HG03571 (cell line): ENCODE data around the gene NCOR2.
A peak's percentile ranks its signal among the peaks of the same experiment; 100 is the strongest.

Experiments
- ATAC-seq: cut with Tn5 transposase; IDR thresholded peaks from one replicate; pipeline ENCODE4 v1.9.1; 2021; ENCODE audit not compliant: unreplicated experiment

NCOR2 gene

DNA sequence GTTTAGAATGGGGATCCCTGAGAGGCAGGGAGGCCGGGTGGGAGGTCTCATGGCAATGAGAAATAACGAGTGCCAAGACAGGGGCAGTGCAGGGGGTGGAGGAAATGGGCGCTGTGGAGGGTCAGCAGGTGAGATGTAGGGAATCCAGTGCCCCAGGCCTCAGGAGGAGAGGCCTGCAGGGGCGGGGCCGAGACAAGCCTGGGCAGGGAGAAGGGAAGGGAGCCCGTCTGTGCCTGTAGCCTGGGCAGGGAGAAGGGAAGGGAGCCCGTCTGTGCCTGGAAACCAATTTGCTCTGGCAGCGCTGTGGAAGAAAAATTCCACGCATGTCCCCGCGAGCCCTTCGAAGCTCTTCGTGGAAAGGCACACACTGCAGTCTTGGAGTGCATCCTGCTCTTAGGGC lies 10.6 kb upstream of the NCOR2 start:
- no peak for ATAC-seq

DNA sequence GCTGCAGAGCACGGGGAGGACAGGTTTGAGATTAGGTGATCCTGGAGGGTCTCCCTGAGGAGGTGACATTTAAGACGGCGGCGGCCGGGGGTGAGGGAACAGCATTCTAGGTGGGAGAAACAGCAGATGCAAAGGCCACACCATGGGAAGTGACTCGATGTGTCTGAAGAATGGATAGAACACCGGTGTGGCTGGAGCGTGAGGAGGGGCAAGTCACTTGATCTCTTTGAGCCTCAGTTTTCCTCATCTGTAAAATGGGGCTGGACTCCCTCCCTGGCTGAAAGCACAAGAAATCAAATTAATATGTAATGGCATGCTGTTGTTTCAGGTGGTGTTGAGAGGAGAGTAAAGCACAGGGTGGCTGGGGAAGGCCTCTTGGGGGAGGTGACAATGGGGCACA lies 10.0 kb upstream of the NCOR2 start:
- ATAC-seq, result no peak

DNA sequence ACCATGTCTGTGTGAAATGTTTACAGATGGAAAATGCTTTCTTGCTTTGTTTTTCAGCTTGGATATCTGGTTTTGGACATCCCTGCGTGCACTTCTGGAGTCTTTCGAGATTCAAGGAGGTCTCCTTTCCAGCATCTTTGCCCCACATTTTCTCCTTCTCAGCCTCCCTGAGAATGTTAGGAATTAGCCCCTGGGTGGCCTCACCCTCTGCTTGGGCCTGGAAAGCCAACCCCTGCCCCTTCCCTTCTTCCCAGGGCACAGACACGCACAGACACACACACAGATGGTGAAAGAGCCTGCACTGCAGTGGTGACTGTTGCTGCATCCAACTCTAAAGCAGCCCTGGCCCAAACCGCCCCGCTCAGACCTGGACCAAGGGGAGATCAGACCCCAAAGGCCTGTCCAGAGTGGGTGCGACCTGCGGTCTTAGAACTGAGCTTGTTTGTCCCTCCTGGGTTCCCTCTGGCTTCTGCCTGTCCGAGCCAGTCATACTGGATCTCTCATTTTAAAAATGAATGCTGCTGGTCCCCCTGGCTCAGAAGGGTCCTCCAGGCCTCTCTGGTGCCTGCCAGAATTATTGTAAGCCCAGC lies 8.7 kb upstream of the NCOR2 start:
- no peak for ATAC-seq

DNA sequence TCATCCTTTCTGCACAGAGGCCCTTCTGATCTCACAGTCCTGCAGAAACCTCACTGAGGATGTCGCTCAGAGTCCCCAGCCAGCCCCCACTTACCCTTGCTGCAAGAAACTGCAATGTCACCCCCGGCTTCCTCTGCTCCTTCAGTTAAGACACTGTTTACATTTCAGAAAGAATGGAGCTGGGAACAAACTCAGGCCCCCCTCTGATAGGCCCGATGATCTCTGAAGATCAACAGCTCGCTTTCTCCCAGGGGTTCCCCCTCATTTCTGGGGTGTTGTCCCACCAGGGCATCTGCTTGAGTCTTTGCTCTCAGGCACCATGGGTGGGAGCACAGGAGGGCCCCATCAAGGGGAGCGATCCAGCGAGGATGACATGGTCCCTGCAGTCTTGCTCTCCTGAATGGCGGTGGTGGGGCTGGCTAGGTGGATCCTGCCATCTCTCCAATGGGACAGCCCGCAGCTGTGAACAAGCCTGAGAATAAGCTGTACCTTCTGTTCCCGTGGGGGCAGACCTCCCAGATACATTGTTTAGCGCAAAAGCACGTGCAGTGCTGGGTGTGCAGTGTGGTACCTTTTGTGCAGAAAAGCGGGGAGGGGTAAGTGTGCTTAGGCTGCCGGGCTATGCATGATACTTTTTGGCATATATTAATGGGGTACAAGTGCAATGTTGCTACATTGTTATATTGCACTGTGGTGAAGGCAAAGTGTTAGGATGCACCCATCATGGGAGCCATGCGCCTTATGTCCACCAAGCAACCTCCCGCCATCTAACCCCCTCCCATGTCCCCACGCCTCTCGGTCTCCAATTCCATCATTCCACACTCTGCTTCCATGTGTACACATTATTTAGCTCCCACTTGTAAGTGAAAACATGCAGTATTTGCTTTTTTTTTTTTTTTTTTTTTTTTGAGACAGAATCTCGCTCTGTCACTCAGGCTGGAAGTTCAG lies 6.7 kb upstream of the NCOR2 start:
- no peak for ATAC-seq

DNA sequence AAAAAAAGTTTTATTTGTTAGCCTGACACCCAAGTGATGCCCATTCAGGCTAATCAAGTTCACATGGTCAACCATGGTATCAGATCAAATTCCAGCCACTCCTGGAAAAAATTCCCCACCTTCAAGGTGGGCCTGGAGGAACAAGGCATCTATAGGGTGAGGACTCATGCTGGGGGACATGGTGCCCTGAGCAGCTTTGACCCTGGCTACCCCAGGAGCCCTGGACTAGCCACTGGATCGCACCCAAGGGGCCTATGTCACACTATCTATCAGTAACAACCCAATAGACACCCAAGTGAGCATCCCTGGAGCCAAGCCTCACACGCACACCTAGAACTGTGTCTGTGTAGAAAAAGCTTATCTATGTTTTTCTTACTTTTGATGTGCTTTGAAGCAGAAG lies 4.1 kb upstream of the NCOR2 start:
- no peak for ATAC-seq

DNA sequence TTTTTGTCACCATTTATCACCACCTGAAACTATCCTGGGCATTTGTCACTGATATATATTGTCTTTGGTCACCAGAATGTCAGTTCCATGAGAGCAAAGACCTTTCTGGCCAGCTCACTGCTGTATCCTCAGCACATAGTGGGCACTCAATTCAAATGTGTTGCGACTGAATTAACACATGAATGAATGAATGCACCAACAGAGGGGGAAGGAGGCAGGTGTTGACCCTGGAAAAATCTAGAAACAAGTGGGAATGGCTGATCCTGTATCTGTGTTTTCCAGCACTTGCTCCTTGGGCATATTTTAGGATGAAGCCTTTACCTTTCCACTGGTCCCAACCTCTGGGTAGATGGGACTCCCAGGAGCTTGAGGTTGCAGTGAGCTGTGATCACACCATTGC lies 3.4 kb upstream of the NCOR2 start:
- ATAC-seq, result no peak

DNA sequence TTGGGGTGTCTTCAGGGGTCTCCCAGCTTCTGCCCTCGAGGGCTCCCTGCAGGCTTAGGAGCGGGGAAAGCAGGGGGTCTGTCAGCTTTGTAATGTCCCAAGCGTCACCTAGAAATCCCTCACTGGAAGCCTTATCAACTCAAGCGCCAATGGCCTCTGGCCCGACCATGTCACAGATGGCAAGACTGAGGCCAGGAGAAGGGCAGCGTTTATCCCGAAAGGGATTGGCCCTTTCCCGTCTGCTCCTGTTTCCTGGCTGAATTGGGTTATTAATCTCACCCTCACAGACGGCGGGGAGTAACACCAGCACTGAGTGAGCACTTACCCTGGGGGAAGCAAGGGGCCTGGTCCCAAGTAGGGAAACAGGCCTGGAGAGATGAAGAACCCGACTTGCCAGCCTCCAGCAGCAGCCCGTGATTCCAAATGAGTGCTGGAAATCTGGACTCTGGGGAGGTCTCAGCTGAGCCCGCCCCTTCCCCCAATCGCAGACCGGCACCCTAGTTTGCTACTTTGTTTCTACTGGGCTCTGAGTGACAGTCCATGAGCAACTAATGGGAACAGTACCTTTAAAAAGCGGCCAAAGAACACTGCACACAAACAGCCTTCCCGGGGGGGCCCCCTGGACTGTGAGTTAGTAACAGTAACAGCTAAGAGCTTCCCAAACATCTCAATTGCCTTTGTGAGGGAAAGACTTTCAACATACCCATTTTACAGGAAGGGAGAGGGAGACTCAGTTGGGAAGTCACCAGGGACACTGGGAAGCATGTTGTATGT lies 2.1 kb upstream of the NCOR2 start:
- no peak for ATAC-seq

DNA sequence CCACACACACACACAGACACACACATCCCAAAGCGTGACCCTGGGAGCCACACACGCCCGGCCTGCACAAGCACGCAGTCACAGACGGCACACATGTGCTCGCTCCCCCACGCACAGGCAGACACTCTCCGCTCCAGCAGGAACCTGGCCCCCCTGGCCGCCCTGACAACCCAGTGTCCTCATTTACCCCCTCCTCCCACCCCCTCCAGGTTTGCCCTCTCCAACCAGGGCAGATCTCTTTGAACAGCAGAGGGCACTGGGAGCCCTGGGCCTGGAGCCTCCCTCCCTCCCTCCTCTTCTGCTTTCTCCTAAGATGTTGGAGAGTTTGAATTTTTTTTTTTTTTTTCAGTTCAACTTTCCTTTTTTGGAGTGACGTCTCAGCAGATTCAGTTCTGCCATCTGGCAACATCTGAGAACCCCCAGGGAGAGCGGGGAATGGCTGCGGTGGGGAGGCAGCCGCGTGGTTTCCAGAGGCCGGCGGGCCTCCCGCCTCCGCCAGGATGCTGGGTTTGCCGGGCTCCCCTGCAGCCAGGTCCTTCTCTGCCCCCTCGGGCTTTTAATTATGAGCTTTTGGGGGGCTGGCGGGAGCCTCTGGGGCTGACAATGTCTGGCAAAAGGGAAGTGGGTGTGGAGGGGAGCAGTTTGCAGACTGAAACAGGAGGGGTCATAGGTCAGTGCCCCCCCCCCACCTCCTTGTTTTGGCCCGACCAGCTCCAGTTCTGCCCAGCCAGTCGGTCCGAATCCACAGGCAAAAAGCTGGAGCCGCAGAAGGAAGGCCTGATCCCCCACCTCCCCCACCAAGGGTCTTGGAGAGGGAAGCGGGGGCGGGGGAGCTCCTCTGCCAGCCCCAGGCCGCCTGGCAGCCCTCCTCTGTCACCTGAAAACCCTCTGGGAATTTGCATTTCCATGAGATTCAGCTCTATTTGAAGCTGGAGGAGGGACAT lies 1.3 kb upstream of the NCOR2 start:
- no peak for ATAC-seq

DNA sequence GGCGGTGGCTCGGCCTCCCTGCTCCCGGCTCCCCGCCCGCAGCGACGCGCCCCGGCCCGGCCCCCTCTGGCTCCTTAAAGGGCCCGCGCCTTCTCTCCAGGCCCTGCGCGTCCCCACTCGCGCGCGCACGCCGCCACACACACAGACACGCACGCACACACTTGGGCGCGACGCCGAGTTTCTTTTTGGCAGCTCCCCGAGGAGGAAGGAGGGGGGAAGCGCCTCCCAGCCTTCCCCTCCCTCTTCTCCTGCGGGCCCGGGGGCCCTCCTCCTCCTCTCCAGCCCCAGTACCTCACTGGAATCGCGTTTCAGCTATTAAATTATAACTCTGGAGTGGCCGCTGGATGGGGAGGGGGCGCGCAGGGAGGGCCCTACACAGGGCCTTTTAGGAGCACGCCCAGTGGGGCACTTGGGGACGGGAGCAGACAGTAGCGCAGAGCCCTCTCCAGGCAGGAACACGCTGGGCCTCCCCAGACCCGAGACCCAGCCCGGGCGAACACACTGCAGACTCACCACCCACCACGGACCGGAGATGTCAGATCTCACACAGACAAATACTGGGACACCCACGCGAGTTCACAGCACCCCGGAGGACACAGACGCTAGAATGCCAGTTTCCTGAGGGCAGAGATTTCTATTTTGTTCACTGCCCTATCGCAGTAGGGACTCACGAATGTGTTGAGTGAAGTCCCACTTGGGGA lies 411 bp upstream of the NCOR2 start:
- ATAC-seq, result peak; percentile 35

DNA sequence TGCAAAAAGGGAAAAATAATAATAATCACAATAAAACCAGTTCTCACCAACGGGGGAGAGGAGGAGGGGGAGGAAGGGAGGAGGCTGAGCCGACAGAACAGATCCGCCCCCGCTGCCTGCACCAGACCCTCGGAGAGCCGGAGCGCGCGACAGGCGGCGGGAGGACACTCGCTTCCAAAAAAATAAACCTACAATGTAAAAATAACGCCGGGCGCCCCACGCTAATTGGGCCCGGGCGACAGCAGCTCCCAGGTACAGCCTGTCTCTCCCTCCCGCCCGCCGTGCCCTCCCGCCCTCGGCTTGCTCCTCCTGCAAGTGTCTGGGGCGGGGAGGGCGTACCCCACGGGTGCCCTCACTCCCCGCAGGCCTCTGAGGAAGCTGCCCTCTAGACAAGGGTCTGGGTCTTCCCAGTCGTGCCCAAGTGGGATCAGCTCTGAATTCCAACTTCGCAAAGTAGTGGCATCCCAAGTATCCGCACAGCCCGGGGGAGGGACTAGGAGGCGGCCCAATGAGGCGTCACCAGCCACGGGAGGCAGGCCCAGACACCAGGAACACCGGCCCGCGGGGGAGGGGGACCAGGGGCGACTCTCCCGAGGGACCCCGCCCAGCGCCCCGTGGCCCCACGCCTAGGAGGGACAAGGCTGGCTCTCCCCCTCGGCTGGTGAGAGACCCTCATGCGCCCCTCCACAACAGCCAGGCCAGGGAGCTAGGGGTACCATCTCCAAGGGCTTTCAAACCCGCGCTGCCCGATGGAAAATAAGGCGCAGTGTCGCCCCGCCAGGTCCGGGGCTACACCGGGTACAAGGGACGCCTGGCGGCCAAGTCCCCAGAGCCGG lies 1.0 kb downstream of the NCOR2 start:
- ATAC-seq, result peak; percentile 37

DNA sequence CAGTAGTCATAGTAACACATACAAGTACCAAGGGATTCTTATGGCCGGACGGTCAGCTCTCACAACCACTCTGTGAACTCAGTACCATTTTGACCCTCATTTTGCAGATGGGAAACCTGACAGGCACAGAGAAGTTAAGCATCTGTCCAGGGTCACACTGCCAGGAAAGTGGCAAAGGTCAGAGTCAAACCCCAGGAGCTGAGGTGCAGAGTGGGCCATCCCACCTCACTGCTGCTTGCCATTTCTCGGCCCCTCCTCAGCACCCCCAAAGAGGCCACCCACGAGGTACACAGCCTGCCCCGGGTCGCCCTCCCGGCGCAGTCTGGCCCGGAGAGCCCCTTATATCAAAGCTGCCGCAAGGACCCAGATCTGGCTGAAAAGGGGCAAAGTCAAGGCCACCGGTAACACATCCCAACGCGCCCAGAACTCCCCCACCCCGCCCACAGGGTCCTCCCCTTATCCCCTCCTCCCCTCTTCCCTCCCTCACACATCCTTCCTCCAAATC lies 1.7 kb downstream of the NCOR2 start:
- ATAC-seq, result no peak

DNA sequence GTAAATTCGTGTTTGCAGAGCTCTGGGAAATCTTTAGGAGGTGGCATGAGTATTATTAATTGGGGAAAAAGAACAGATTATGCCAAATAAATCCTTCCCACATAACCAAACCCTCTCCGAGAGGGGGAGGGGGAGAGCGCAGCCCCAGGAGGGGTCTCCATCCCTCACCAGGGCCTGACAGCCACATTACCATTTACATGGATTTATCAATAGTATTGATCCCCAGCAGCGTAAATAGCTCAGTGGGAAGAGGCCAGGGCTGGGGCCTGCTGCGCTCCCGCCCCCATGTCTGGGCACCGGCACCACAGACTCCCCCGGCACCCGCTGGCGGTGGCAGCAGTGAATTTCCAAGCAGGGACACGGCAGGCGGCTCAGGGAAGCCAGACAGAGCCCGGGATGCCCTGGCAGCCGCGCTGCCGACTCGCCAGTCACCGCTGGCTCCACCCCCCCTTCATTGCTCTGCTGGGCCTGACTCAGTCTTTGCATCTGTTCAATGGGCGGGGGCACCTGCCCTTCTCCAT lies 2.4 kb downstream of the NCOR2 start:
- ATAC-seq, result no peak

DNA sequence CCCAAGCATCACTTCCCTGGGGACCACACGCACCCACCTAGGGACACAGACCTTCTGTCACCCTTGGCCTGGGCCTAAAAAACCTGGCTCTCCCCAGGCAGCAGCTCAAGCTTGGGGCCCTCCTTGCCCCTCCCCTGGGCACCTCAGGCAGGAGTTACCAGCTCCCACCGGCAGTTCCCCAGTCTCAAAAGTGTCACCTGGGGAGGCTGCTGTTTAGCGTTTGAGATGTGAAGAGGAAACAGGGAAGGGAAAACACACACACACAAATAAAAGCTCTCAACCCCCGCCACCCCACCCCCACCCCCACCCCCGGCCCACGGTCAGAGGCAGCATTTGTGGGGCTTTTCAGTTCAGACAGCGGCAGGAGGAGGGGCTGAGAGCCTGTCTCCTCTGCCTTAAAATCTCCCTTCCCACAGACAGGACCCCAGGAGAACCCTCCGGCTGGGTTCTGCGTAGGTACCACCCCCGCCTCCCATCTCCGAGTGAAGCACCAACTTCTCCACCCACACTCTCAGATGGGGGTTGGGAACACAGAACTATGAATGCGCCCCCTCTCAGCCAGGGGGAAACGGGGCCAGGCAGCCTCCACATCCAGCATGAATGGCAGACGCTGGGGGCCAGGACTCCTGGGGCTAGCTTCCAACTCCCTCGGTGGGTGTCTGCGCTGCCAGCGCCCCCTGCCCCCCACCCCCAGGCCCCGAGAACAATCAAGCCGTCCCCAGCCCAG lies 3.0 kb downstream of the NCOR2 start:
- ATAC-seq, result no peak

DNA sequence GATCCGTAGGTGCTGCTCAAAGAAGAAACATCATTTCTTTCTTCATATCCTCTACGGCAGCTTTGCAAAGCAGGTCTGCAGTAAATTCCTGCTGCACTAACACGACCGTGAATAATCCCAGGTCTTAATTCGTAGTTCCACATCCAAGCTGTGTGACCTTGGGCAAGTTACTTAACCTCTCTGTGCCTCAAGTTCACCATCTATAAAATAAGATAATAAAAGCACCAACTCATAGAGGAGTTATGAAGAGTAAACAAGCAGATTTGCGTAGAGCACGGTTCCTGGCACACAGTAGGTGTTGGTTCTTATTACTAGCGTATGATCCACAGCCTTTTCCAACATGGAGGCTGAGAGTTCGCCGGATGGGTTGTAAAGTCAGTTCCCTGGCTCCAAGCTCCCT lies 3.6 kb downstream of the NCOR2 start:
- ATAC-seq, result no peak

DNA sequence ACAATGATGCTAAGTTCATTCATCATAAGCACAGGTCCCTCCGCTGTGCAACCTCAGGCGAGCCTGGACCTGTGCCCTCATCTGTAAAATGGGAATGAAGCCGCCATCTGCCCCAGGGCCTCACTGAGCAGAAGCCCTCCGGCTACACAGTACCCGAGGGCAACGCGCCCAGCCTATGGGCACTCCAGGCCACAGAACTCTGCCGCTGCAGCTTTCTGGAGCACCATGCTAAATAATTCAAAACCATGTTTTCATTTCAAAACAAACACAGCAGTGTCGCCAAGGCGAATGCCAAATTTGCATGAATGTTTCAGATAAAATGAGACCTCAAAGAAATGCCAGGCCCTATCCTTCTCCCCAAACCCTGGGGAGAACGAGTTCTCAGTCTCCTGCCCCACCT lies 4.0 kb downstream of the NCOR2 start:
- no peak for ATAC-seq

DNA sequence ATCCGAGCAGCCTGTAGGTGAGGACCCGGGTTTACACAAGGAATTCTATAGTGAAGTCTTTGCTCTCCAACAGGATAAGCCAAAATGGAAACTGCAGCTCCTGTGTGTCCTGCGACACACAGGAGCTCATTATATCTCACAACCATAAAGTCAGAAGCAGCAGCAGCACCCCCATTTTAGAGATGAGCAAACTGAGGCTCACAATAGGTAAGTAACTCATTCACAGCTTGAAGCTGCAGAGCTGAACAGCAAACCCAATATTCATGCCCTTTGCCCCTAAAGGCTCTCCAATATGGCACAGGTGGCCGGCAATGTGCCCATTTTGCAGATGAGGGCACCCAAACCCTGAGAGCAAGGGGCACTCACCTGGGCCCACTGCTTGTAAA lies 4.6 kb downstream of the NCOR2 start:
- no peak for ATAC-seq

DNA sequence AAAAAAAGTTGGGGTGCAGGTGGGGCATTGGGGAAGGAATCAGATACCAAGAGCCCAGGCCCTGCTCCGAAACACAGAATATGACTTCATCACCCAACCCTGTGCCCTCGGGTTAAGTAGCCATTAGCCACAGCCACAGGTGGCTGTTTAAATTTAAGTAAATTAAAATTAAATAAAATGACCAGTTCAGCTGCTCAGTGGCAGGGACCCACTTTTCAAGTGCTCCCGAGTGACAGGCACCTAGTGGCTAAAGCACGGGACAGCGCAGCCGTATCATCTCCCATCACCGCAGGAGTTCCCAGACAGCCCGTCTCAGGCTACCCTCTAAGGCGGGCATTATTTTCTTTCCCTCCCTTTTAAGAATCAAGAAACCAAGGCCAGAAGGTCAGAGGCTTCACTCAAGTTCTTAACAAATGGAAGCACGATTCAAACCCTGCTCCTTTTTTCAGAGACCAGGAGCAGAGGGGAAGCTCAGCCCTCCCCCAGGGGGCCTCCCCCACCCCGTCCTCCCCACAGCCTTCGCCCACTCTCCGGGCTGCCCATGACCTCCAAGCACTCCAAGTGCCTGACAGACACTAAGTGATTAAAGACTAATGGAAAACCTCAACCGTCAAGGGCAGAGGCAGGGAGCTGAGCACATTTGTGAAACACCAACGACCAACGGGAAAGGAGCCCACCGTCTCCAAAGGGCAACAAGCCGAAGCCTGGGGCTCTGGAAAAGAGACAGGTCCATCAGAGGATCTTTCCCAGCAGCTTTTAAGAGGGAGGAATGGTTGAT lies 5.2 kb downstream of the NCOR2 start:
- ATAC-seq, result no peak
